Hepatocyte (in vitro differentiated cells): ENCODE data around the gene MYH13. TPM values are rescaled to one million over a fixed set of nuclear protein-coding genes. Genes with fewer than 3 reads are reported as not detected.

ENCODE experiments used
- DNase-seq: peaks from one replicate; pipeline ENCODE4 v3.0.0-alpha.2; 2016; ENCODE audit warnings: low spot score
- H2AFZ ChIP-seq: fragments of 200-600 bp; sonication (generic); 2 replicates; pipeline ENCODE4 v1.6.0; 2016; ENCODE audit warnings: antibody characterized with exemption, mild to moderate bottlenecking
- H3K27ac ChIP-seq: fragments of 200-600 bp; sonication (generic); 2 replicates; pipeline ENCODE4 v1.5.1; 2016; ENCODE audit warnings: mild to moderate bottlenecking
- H3K27me3 ChIP-seq: fragments of 200-600 bp; sonication (generic); 2 replicates; pipeline ENCODE4 v1.6.1; 2016
- H3K36me3 ChIP-seq: fragments of 200-600 bp; sonication (generic); replicated peaks from 2 replicates; pipeline ENCODE4 v1.5.1; 2016; ENCODE audit warnings: low read depth; ENCODE audit not compliant: insufficient read depth
- H3K4me1 ChIP-seq: fragments of 200-600 bp; sonication (generic); 2 replicates; pipeline ENCODE4 v1.5.1; 2016; ENCODE audit warnings: mild to moderate bottlenecking, moderate library complexity; ENCODE audit not compliant: insufficient read depth
- H3K4me2 ChIP-seq: fragments of 200-600 bp; sonication (generic); 2 replicates; pipeline ENCODE4 v1.6.0; 2016
- H3K4me3 ChIP-seq: fragments of 200-600 bp; sonication (generic); 2 replicates; pipeline ENCODE4 v1.5.1; 2016; ENCODE audit warnings: mild to moderate bottlenecking
- H3K79me2 ChIP-seq: fragments of 200-600 bp; sonication (generic); 2 replicates; pipeline ENCODE4 v1.6.0; 2017; ENCODE audit warnings: mild to moderate bottlenecking
- H3K9me2 ChIP-seq: fragments of 200-600 bp; sonication (generic); replicated peaks from 2 replicates; pipeline ENCODE4 v1.6.0; 2017; ENCODE audit warnings: mild to moderate bottlenecking; ENCODE audit not compliant: insufficient read depth
- H3K9me3 ChIP-seq: fragments of 200-600 bp; sonication (generic); 2 replicates; pipeline ENCODE4 v1.5.1; 2016; ENCODE audit warnings: low read depth, mild to moderate bottlenecking
- H4K20me1 ChIP-seq: fragments of 200-600 bp; sonication (generic); 2 replicates; pipeline ENCODE4 v1.6.0; 2016; ENCODE audit warnings: mild to moderate bottlenecking; ENCODE audit not compliant: insufficient read depth, poor library complexity, severe bottlenecking
- CTCF ChIP-seq: fragments of 200-600 bp; sonication (generic); IDR thresholded peaks from 2 replicates; pipeline ENCODE4 v1.5.1; 2016; ENCODE audit warnings: antibody characterized with exemption, mild to moderate bottlenecking; ENCODE audit not compliant: poor library complexity
- EZH2 ChIP-seq: fragments of 200-600 bp; sonication (generic); IDR thresholded peaks from 2 replicates; pipeline ENCODE4 v1.6.1; 2016; ENCODE audit warnings: antibody characterized with exemption, mild to moderate bottlenecking, borderline replicate concordance
- EZH2phosphoT487 ChIP-seq: fragments of 200-600 bp; sonication (generic); IDR thresholded peaks from one replicate; pipeline ENCODE4 v1.6.1; 2018; ENCODE audit warnings: antibody characterized with exemption, mild to moderate bottlenecking, low read depth, moderate library complexity; ENCODE audit not compliant: unreplicated experiment, severe bottlenecking
- WGBS: methylation state at CpG from one replicate; pipeline ENCODE4 v1.1.6; 2016; ENCODE audit warnings: low lambda C conversion rate; ENCODE audit errors: missing lambda C conversion rate; 5-methylcytosine and 5-hydroxymethylcytosine counted together
- polyA plus RNA-seq: library from polyadenylated mRNA; unstranded; fragments of >200 nt; fragmentation: Nextera tagmentation; extraction: Ambion mirVana; gene quantifications from 2 replicates; pipeline ENCODE4 v1.2.1, GENCODE V29; 2016
- total RNA-seq: library from RNA; depleted of rRNA; stranded (reverse); fragments of >200 nt; gene quantifications from 2 replicates; pipeline ENCODE4 v1.2.3, GENCODE V29; 2014

MYH13 gene
- total and polyA plus RNA-seq, 2 experiments from 2014 or later, result 0.03 TPM; not detected in 1

- Histone ChIP-seq H3K27ac (no peak overlapping the region), H3K36me3 (no peaks in the 10 kb centered on the region), H3K79me2 (no peaks in the 10 kb centered on the region), H3K9me2 (no peaks in the 10 kb centered on the region), H3K9me3 (no peaks in the 10 kb centered on the region), H2AFZ (no peak overlapping the region), H3K4me1 (peaks cover 4% of the 10 kb centered on the region), H3K4me2 (no peak overlapping the region), H4K20me1 (no peaks in the 10 kb centered on the region), H3K4me3 (no peak overlapping the region), H3K27me3 (no peaks in the 10 kb centered on the region)
- no peak for TF ChIP-seq EZH2
- no peak for TF ChIP-seq CTCF
- TF ChIP-seq EZH2phosphoT487, result no peak
- DNase-seq, result no peak
- WGBS, result 47% methylated on average over 3 of the region's 3 CpGs
Observed at GRCh38 chr17:10261098-10261497, 111.7 kb downstream of the MYH13 start.

DNA sequence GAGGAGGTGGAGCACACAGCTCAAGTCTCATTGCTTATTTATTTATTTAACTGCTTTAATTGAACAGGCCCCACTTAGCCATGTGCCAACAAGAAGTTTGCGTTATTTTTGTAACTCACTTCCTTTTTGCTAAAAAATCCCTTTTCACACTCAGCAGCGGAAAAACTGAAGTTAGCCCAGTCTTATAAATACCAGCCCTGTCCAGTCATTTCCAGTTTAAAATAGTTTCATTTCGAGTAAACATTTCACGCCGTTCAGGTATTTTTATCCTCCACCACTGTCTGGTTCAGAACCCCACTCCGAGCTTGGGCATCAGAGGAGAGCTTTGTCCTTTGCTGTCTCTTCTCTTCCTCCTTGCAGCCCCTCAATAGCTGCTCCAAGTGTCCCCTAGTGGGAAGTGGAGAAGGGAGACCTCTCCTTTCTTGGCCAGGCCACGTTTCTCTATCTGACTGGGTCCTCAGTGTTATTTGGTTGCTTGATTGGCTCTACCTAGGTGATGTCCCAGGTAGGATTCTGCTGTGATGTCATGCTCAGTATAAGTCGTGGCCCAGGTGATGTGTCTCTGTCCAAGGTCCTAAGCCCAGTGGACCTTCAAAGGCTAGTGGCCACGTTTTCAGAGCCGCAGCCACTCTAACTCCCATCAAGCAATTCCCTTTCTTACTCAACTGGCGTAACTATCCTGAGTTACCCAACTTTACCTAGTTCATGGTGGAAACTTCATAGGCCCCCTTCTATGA lies 121.4 kb downstream of the MYH13 start:
- WGBS, result 71% methylated on average over 11 of the region's 11 CpGs
- TF ChIP-seq EZH2phosphoT487, result no peak
- no peak for TF ChIP-seq CTCF
- TF ChIP-seq EZH2, result no peak
- H3K36me3 ChIP-seq, result no peaks in the 10 kb centered on the region
- no peak overlapping the region for H3K4me2 ChIP-seq
- no peaks in the 10 kb centered on the region for H3K27me3 ChIP-seq
- H3K9me3 ChIP-seq, result no peaks in the 10 kb centered on the region
- H3K27ac ChIP-seq, result no peak overlapping the region
- H3K9me2 ChIP-seq, result no peaks in the 10 kb centered on the region
- H3K4me1 ChIP-seq, result no peaks in the 10 kb centered on the region
- no peak overlapping the region for H3K4me3 ChIP-seq
- H2AFZ ChIP-seq, result no peak overlapping the region
- H3K79me2 ChIP-seq, result no peaks in the 10 kb centered on the region
- DNase-seq, result no peak
- H4K20me1 ChIP-seq, result no peaks in the 10 kb centered on the region

Other genes starting within 250 kb of the MYH13 start
- 25.9 and 27.3 TPM in 2 replicates for gene GAS7, start 174.4 kb downstream of the MYH13 start, total RNA-seq
- gene GAS7, start 174.4 kb downstream of the MYH13 start, polyA plus RNA-seq, result 19.6 and 25.8 TPM in 2 replicates
- gene MYH8, start 48.9 kb upstream of the MYH13 start, total RNA-seq, result not detected in 2 replicates
- gene MYH8, start 48.9 kb upstream of the MYH13 start, polyA plus RNA-seq, result 0.11 TPM in 1 of 2 replicates, not detected in the other
- 2.8 and 4.8 TPM in 2 replicates for gene MYH4, start 96.6 kb upstream of the MYH13 start, total RNA-seq
- gene MYH4, start 96.6 kb upstream of the MYH13 start, polyA plus RNA-seq, result 1.8 and 2.1 TPM in 2 replicates
- gene MYH1, start 145.5 kb upstream of the MYH13 start, total RNA-seq, result 0.12 TPM in 1 of 2 replicates, not detected in the other
- gene MYH1, start 145.5 kb upstream of the MYH13 start, polyA plus RNA-seq, result not detected in 2 replicates
- not detected in 2 replicates for gene MYH2, start 176.7 kb upstream of the MYH13 start, total RNA-seq
- not detected in 2 replicates for gene MYH2, start 176.7 kb upstream of the MYH13 start, polyA plus RNA-seq